GM18873 (cell line): ENCODE measurements around the gene AKAP6.

Experiments used
- ATAC-seq: cut with Tn5 transposase; IDR thresholded peaks from one replicate; pipeline ENCODE4 v1.9.1; 2021; ENCODE audit warnings: mild to moderate bottlenecking, moderate library complexity, moderate number of reproducible peaks; ENCODE audit not compliant: unreplicated experiment, low FRiP score

AKAP6 gene

GRCh38 chr14:32329146-32329545 lies at the start of gene AKAP6:
AKAP6 (plus strand) TSS chr14:32329298; CDS start chr14:32433494, 104,196 bp downstream.
- no peak for ATAC-seq

GRCh38 chr14:32286602-32287001 lies 42.5 kb upstream of the AKAP6 start:
- ATAC-seq, result no peak

- ATAC-seq, result no peak
Observed at GRCh38 chr14:32296366-32296765, 32.7 kb upstream of the AKAP6 start.

GRCh38 chr14:32298346-32298745 lies 30.8 kb upstream of the AKAP6 start:
- no peak for ATAC-seq

GRCh38 chr14:32300136-32300535 lies 29.0 kb upstream of the AKAP6 start:
- ATAC-seq, result no peak

- no peak for ATAC-seq
Observed at GRCh38 chr14:32303865-32304264, 25.2 kb upstream of the AKAP6 start.

DNA sequence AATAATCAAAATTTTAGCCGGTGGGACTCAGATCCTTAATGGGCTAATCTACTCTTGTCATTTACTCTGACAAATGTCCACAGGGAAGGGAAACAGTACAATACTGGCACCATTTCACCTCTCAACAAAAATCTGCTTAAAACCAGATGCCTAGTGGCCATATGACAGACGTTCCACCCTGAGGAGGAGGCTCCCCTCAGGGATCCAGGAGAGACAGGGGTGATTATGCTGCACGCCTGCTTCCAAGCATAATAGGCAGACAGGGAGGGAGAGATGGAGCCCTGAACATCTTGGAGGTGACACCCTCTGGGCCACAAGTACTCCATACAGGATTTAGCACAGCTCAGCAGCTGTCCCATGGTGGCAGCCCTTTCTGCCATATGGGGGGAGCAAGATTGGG lies 24.8 kb upstream of the AKAP6 start:
- ATAC-seq, result no peak

- no peak for ATAC-seq
Observed at GRCh38 chr14:32306549-32306948, 22.5 kb upstream of the AKAP6 start.

DNA sequence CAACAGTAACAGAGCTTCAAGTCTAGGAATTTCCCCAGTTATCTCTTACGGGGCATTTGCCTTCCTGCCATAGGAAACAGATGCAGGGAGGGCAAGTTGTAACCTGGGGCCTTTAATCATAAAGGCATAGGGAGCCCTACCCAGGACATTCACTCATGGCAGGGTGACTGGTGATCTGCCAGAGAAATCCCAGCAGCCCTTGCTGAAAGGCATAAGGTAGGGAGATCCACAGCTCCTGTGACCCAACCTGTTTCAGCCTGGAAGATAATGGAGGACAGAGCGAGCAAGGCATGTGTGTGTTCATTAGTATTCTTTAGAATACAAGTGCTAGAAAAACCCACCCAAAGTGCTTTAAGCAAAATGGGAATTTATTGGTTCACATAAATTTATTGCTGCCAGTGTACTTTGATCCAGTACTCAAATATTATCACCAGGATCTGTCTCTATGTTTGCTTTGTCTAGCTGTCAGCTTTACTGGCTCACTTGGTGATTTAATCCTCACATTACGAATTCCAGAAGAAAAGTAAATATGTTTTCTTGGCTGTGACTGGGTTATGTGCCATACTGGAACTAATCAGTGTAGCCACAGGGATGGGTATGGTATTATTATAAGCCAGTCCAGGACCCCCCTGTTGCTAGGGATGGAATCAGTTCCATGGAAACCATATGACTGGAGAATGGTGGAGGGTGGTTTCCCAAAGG lies 21.1 kb upstream of the AKAP6 start:
- ATAC-seq, result no peak

- ATAC-seq, result no peak
Observed at GRCh38 chr14:32310876-32311275, 18.2 kb upstream of the AKAP6 start.

DNA sequence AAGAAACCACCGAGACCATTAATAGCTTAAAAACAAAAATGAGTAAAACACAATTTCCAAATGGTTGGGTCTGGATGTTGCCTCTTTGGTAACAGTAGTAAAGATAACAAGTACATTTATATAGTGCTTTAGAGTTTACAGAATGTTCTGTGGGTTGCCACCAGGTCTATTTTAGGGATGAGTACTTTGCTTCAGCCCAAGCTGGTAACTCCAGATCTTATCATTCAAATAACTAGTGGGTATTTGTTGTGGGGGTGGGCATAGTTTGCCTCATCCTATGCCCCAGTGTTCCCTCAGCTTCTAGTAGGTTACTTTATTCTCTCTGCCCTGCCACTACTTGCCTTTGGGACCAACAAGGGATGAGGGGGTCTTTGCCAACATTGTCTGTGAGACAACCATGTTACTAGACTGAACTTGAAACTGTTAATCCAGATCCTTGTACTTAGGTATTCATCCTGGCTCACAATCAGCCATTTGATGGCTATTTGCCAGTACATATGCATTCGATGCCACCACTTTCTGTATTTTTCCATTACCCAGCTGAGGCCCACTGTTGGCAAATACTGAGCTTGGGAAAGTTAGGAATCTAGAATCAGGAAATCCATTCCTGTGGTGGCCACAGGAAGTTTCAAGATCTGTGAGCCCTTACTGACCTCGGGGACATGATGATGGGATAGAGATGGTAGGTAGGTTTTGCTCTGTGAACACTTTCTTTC lies 17.6 kb upstream of the AKAP6 start:
- no peak for ATAC-seq

GRCh38 chr14:32312010-32312331 lies 17.1 kb upstream of the AKAP6 start:
- no peak for ATAC-seq

DNA sequence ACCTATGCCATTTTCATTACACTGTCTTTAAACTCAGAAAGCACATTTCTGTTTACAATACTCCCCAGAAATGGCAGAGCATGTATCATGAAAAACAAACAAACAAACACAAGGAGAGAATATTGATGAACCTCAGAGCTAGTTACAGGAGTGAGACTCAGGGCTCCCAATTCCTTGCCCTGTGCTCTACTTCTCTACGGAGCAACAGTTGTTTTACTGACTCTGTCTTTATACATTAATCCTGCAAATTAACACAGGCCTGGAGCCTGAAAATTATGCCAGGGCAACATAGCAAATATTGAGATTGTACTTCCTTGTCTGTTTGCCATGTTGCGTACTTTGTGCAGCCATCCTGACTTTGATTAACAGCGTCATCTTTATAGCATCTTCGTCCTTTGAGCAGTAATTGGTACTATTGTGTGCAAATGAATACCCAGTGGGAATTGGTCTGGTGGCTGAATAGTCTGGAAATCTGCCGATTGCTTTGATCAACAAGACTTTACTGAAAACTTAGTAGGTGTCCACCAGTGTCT lies 15.2 kb upstream of the AKAP6 start:
- ATAC-seq, result no peak

DNA sequence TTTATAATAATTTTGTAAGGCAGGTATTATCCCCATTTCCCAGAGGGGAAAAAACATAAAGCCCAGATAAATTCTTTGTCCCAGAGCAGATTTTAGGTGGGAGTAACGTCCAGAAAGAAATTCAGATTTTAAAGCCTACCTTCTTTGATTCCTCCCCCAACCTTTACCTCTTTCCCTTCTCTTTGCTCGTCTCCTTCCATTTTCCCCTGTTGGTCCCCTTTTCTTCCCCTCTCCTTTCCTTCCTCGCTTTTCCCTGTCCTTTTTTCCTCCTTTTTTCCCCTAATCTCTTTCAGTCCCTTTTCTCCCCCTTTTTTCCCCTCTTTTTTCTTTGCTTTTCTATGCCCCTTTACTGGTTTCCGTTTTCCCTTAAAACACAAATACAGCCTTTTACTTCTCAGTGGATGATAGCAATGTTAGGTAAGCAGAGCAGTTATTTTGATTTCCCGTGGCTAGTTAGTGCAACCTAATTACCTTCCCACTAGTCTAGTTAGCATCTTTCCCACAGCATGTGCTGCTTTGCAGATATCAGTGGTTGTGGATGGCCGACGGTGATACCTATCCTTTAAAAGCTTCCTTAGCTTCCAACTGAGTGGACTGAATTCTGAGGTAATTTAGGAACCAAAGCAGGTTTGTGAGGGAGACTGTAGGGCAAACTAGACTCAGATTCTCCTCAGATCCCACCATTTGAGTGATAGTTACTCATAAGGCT lies 10.9 kb upstream of the AKAP6 start:
- ATAC-seq, result no peak

- ATAC-seq, result no peak
Observed at GRCh38 chr14:32319368-32320049, 9.6 kb upstream of the AKAP6 start.

- ATAC-seq, result no peak
Observed at GRCh38 chr14:32324601-32325000, 4.5 kb upstream of the AKAP6 start.

DNA sequence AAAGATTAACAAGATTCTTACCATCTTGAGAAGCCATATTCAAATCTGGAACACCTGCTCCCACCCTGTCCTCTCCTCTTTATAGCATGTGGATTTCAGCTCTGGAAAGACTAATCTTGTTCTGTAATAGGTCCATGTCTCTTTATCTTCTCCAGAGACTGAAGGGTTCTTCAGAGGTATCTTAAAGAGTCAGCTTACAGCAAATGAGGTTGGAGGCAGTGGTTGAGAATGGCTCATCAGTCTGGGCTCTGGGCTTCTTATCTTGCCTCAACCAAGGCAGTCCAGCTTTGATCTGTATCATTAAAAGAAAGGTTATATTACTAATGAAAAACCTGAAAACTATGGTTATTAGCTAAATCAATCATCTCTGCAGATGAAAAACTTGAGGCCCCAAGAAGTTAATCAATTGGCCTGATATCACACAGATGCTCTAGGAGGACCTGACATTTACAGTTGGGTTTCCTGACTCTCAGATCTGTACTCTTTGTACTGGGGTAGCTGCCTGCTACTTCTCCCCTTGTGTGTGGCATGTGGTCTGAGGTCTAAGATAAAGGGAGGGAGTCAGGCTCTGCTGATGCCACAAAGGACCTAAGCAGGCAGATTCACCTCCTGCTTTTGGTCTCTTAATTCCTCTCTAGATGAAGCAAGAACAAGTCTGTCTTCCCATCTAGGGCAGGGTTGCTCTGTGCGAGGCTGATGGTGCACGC lies 1.7 kb upstream of the AKAP6 start:
- no peak for ATAC-seq

DNA sequence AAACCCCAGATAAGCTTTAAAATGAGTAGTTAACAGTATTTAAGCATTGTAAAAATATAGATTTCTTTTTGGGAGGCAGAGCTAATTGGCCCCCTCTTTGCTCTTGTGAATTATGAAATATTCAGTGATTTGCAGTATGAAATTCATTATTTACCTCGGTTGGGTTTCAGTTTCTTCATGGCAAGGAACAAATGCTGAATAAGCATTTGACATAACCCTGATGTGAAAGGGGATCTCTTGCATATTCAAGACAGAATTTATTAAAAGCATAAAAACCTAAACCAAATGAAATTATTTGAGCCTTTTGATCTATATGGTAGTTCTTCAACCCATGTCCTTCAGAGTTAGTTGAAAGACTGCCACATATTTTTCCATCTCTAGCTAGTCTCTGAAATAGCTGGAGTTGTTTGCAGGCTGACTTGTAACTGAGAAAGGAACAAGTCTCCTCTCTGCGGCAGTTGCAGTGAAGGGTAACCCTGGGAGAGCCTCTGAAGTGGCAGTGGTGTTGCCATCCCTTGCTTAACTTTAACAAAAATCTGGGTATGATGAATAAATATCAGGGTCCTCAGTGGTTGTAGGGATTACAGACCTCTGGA lies 690 bp downstream of the AKAP6 start:
- ATAC-seq, result no peak

- no peak for ATAC-seq
Observed at GRCh38 chr14:32330351-32331111, 1.4 kb downstream of the AKAP6 start.
